Endothelial cell of umbilical vein (primary cell): ENCODE data around the gene SPARC. TPM values are rescaled to one million over a fixed set of nuclear protein-coding genes. Genes with fewer than 3 reads are reported as not detected.
A peak's percentile ranks its signal among the peaks of the same experiment; 100 is the strongest.

Source experiments
- BruUV-seq: library from RNA; stranded (reverse); fragments of 400-500 nt; replicated peaks from 2 replicates; lab custom pipeline; 2021; lab: Mats Ljungman, UMichigan
- CTCF ChIA-PET: fragments of 300-600, 350-600 bp; sonication (Branson Sonifier 250); formaldehyde crosslinking; loops from one replicate; lab custom pipeline; 2021; ENCODE audit warnings: antibody characterized with exemption, inconsistent platforms; lab: Charles Lee
- POLR2A ChIA-PET: fragments of 300-600, 350-600 bp; sonication (Branson Sonifier 250); formaldehyde crosslinking; loops from one replicate; lab custom pipeline; 2021; ENCODE audit warnings: antibody characterized with exemption, inconsistent platforms; lab: Charles Lee
- DNase-seq: peaks from one replicate; pipeline ENCODE4 v3.0.0-alpha.2; 2011; ENCODE audit warnings: low read depth, low spot score
- FAIRE-seq: peaks from 2 replicates; lab custom pipeline; 2011; peaks lifted over from hg19 to GRCh38; lab: Jason Lieb, UNC
- H2AFZ ChIP-seq: 2 replicates; pipeline ENCODE4 v1.6.0; 2012; ENCODE audit warnings: low read depth, low read length, control low read depth, inconsistent platforms
- H3K27ac ChIP-seq: 2 replicates; pipeline ENCODE4 v1.5.1; 2011; ENCODE audit warnings: low read depth, mild to moderate bottlenecking, control low read depth, low read length, moderate library complexity; ENCODE audit not compliant: insufficient read depth
- H3K27me3 ChIP-seq, 2 experiments: 2 replicates each; pipeline versions ENCODE4 v1.6.0 to v1.6.1; 2011; ENCODE audit warnings: low read length in 2 of 2, mixed read lengths in 1 of 2; ENCODE audit not compliant: control insufficient read depth in 2 of 2, insufficient read depth in 2 of 2
- H3K36me3 ChIP-seq, 2 experiments: 2 replicates in 1 of 2; 3 replicates in 1 of 2; pipeline ENCODE4 v1.5.1; 2011; ENCODE audit warnings: low read length in 2 of 2, mild to moderate bottlenecking in 1 of 2, moderate library complexity in 1 of 2; ENCODE audit not compliant: control insufficient read depth in 2 of 2, insufficient read depth in 2 of 2; ENCODE audit errors: extremely low read depth in 1 of 2
- H3K4me1 ChIP-seq: 3 replicates; pipeline ENCODE4 v1.5.1; 2011; ENCODE audit warnings: mild to moderate bottlenecking, low read length; ENCODE audit not compliant: control insufficient read depth, insufficient read depth; ENCODE audit errors: extremely low read depth
- H3K4me2 ChIP-seq: 2 replicates; pipeline ENCODE4 v1.6.1; 2011; ENCODE audit warnings: low read length, control low read depth, mixed read lengths; ENCODE audit not compliant: insufficient read depth
- H3K4me3 ChIP-seq, 3 experiments: fragments of 200-600 bp in 1 of 3; sonication (generic), shearing (Covaris generic) in 1 of 3; replicated peaks in 1 of 3; 2 replicates each; pipeline ENCODE4 v1.5.1; 2011 to 2016; ENCODE audit warnings: control low read depth in 3 of 3, low read length in 3 of 3, mild to moderate bottlenecking in 2 of 3, inconsistent platforms in 1 of 3, low read depth in 1 of 3, moderate library complexity in 1 of 3; ENCODE audit not compliant: insufficient read depth in 1 of 3
- H3K79me2 ChIP-seq: 2 replicates; pipeline ENCODE4 v1.6.0; 2012; ENCODE audit warnings: low read length, inconsistent platforms; ENCODE audit not compliant: control insufficient read depth, insufficient read depth
- H3K9ac ChIP-seq: replicated peaks from 2 replicates; pipeline ENCODE3; 2011; ENCODE audit warnings: low read length, control low read depth; ENCODE audit not compliant: insufficient read depth; ENCODE audit errors: extremely low read depth
- H3K9me1 ChIP-seq: replicated peaks from 3 replicates; pipeline ENCODE4 v1.6.0; 2011; ENCODE audit warnings: mild to moderate bottlenecking, low read length; ENCODE audit not compliant: control insufficient read depth, insufficient read depth; ENCODE audit errors: extremely low read depth
- H3K9me3 ChIP-seq: replicated peaks from 2 replicates; pipeline ENCODE4 v1.5.1; 2012; ENCODE audit warnings: low read length, inconsistent platforms; ENCODE audit not compliant: control insufficient read depth, insufficient read depth
- H4K20me1 ChIP-seq: replicated peaks from 2 replicates; pipeline ENCODE3; 2011; ENCODE audit warnings: mild to moderate bottlenecking, low read length; ENCODE audit not compliant: control insufficient read depth, insufficient read depth; ENCODE audit errors: extremely low read depth
- CTCF ChIP-seq, 2 donors: IDR thresholded peaks; 1 replicate in 1 of 2; 2 replicates in 1 of 2; pipeline ENCODE4 v1.5.1; 2011; ENCODE audit warnings: low read length in 2 of 2, mild to moderate bottlenecking in 2 of 2, moderate library complexity in 2 of 2, control low read depth in 1 of 2, inconsistent platforms in 1 of 2, low read depth in 1 of 2; ENCODE audit not compliant: insufficient read depth in 1 of 2; ENCODE audit errors: extremely low read depth in 1 of 2
- FOS ChIP-seq: IDR thresholded peaks from 2 replicates; pipeline ENCODE4 v1.6.1; 2011; ENCODE audit warnings: mild to moderate bottlenecking, low read length, moderate library complexity, borderline replicate concordance; ENCODE audit not compliant: insufficient read depth
- MYC ChIP-seq: IDR thresholded peaks from one replicate; pipeline ENCODE4 v1.6.1; 2011; ENCODE audit warnings: mild to moderate bottlenecking, low read depth, low read length
- POLR2A ChIP-seq: IDR thresholded peaks from 2 replicates; pipeline ENCODE4 v1.6.1; 2012; ENCODE audit warnings: low read depth, mild to moderate bottlenecking, control low read depth, low read length
- dilution Hi-C: fragments of 300-500 bp; cut with MboI; formaldehyde crosslinking; loops from one replicate; pipeline ENCODE4 v1.15.0; 2019; ENCODE audit warnings: low sequenced_read_pairs; ENCODE audit not compliant: extremely low pct_ligation_motif_present
- intact Hi-C: fragments of 100-400 bp; cut with micrococcal nuclease; formaldehyde crosslinking; loops from one replicate; pipeline ENCODE4 v1.10.0; 2022
- polyA plus RNA-seq, 4 experiments: library from polyadenylated mRNA; depleted of rRNA in 3 of 4; stranded (reverse) in 3 of 4; unstranded in 1 of 4; fragments of >200 nt; gene quantifications; 2 replicates each; pipeline versions ENCODE4 v1.2.1 to v1.2.3, GENCODE V29; 2011 to 2012; ENCODE audit warnings: missing spikeins in 1 of 4
- total RNA-seq: library from RNA; stranded (reverse); gene quantifications from 2 replicates; pipeline ENCODE4 v1.2.3, GENCODE V29; 2021

Gene SPARC
- total and polyA plus RNA-seq, 2 donors (not counting 3 experiments of a cell fraction or from before 2014, with no cell fraction given): 2,962 to 3,114 TPM

GRCh38 chr5:151679421-151680155, 7.1 kb downstream of the SPARC start:
- dilution Hi-C loops: no loop called here
- Histone ChIP-seq H3K4me2 (peak overlapping the region; percentile 50), H3K9me3 (no peaks in the 10 kb centered on the region), H3K36me3 (peaks cover 13 to 22% of the 10 kb centered on the region in 2 experiments), H3K27ac (peak overlapping the region; percentile 99), H3K9ac (no peak overlapping the region), H3K4me3 (no peak overlapping the region), H3K27me3 (no peaks in the 10 kb centered on the region), H3K4me1 (peaks cover 97% of the 10 kb centered on the region), H4K20me1 (no peaks in the 10 kb centered on the region), H3K79me2 (peaks cover 76% of the 10 kb centered on the region), H3K9me1 (no peaks in the 10 kb centered on the region), H2AFZ (no peak overlapping the region)
- intact Hi-C loops: loop anchor here (5.0 kb wide), 1 partner anchor 63 kb away; no protein-coding TSS in a partner anchor
- TF ChIP-seq FOS: no peak
- TF ChIP-seq POLR2A: peak; percentile 63
- FAIRE-seq: no peak
- no TSS peak for BruUV-seq
- ChIA-PET CTCF (interaction anchor here (1.1 to 6.5 kb wide), 6 partner anchors 7 to 62 kb away, joined by 4 to 59 read pairs (median 7); no protein-coding TSS in a partner anchor), POLR2A (interaction anchor here (0.7 to 5.2 kb wide), 2 partner anchors 7 to 21 kb away, joined by 6 to 33 read pairs; partner anchors contain the start of gene SPARC)
- DNase-seq: peak; percentile 23

GRCh38 chr5:151678713-151679112, 8.0 kb downstream of the SPARC start:
- TF ChIP-seq CTCF (IDR thresholded peaks at IDR 0.05; ENCODE audit: extremely low read depth in 1 of 2, insufficient read depth in 1 of 2, low read depth in 1 of 2, low read length in 2 of 2) (no peak), MYC (no peak)
- H3K36me3 ChIP-seq: peaks cover 18 to 27% of the 10 kb centered on the region in 2 experiments
- H3K9me1 ChIP-seq: no peaks in the 10 kb centered on the region
- FAIRE-seq (no peak), DNase-seq (no peak)
- H2AFZ ChIP-seq: no peak overlapping the region
- no peaks in the 10 kb centered on the region for H3K9me3 ChIP-seq
- no peaks in the 10 kb centered on the region for H4K20me1 ChIP-seq
- H3K27me3 ChIP-seq: no peaks in the 10 kb centered on the region
- dilution Hi-C loops (no loop called here), intact Hi-C loops (loop anchor here (5.0 kb wide), 1 partner anchor 64 kb away; no protein-coding TSS in a partner anchor)
- H3K4me3 ChIP-seq: no peak overlapping the region
- H3K27ac ChIP-seq: peak overlapping the region; percentile 99
- H3K9ac ChIP-seq: peak overlapping the region; percentile 93
- BruUV-seq: no TSS peak
- peak overlapping the region; percentile 90 for H3K4me2 ChIP-seq
- ChIA-PET CTCF (interaction anchor here (1.2 to 2.1 kb wide), 4 partner anchors 17 to 63 kb away, joined by 4 to 11 read pairs (median 7); no protein-coding TSS in a partner anchor), POLR2A (interaction anchor here (1.2 to 5.2 kb wide), 2 partner anchors 8 to 20 kb away, joined by 3 to 33 read pairs; partner anchors contain the start of gene SPARC)
- peaks cover 96% of the 10 kb centered on the region for H3K4me1 ChIP-seq
- H3K79me2 ChIP-seq: peaks cover 70% of the 10 kb centered on the region
